ENCODE measurements around the gene C4orf50. TPM values are rescaled to one million over a fixed set of nuclear protein-coding genes. Genes with fewer than 3 reads are reported as not detected.
"Not testable (repeated sequence)": the region's sequence is repeated elsewhere in the genome, so short reads cannot be mapped to it uniquely, and the experiment has no call there.

The C4orf50 gene
- total RNA-seq, 1 experiment from 2014 or later: not detected

DNA sequence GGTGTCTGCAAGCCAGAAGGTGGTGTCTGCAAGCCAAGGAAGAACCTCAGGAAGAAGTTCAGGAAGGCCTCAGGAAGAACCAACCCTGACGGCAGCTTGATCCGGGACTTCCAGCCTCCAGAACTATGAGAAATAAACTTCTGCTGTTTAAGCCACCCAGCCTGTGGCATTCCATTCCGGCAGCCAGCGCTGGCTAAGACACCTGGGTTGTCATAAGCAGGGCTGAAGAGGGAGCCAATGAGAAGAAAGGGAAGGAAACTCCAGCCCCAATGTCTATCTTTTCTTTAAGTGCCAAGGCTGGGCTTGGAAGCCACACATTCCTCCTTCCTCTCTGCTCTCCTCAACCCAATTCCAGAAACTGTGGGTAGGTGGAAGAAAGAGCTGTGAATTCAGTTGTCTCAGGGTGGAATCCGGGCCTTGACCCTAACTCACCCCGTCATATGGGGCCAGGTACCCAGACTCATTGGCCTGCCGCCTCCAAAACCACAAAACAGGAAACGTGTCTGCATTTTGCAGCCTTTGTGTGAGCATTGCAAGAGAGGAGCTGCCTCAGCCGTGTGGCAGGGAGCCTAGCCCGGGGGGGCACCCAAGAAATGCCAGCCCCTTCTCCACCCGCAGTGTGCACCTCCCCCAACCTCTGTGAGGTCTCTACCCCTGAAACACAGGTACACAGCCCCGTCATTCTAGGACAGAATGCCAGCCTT, 152.2 kb downstream of the C4orf50 start:
- DNase-seq (ENCODE audit: low read depth): no peak

DNA sequence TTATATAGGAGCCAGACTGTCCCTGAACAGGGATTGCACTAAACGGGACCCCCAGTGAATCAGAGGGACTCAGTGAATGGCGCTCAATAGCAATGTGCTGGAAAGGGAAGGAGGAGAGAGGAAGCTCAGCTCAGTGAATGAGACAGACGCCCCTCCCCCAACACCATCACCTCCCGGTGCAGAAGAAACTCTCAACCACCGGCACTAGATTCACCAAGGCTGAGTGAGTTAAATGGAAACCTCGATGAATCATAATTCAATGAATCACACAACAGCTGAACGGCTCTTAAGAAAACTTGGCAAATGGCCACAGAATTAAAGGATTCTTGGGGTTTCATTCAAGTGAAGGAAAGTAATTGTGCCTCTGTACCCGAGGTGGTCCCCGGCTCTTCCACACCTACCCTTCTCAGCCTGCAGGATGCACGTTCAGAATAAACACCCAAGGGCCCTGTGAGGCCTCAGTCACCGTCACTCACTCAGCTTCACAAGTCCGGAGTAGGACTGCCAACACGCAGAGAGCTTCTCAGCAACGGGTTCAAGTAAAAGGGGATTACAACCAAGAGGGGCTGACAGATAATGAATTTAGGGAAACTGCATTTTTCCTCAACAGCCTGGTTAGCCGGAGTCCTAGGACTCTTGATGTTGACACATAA, 154.6 kb downstream of the C4orf50 start:
- DNase-seq (ENCODE audit: low read depth): peak; percentile 98

DNA sequence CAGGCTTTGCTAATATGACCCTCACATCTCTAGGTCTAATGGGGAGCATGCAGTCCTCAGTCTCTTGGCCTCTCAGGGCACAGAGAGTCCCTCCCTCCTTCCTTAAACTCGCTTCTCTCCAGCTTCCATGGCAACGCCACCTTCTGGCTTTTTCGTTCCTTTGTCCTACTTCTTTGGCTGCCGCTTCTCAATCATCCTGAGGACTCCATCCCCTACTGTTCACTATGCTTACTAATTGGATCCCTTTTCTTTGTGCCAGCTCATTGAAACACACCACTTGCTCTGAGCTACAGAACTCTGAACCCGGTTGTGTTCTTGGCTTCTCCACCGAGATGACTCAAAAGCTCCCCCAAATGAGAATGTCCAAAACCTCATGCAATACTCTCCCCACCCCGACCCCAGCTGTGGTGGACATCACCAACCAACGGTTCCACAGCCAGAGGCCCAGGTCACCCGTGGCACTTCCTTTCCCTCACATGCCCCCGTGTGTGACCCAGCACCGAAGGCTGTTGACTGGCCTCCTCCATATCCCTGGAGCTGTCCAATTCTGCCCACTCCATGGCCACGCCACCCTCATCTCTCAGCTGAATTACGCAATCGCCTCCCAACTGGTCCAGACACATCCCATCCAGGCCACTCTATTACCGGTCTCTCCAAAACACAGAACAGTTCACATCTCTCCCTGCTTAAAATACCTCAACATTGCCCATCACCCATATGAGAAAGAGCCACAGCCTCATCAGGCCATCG, 160.0 kb downstream of the C4orf50 start:
- no peak for DNase-seq (ENCODE audit: low read depth)

DNA sequence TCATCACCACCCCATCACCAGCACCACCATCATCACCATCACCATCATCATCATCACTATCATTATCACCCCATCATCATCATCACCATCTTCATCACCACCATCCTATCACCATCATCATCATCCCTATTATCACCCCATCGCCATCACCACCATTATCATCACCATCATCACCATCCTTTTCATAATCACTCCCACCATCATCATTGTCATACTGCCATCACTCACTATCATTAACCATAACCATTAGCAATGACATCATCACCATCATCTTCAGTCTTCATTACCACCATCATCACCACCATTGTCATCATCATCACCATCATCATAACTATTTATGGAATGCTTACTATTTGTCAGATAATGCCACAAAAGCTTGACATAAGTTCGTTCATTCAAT, 161.0 kb downstream of the C4orf50 start:
- no peak for DNase-seq (ENCODE audit: low read depth)

DNA sequence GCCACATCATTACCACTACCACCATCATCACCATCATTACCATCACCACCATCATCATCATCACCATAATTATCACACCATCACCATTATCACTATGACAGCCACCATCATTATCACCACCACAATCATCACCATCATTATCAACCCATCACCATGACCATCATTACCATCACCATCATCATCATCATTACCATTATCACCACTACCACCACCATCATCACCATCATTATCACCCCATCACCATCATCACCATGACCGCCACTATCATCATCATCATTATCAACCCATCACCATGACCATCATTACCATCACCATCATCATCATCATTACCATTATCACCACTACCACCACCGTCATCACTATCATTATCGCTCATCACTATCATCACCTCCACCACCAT, 161.9 kb downstream of the C4orf50 start:
- DNase-seq (ENCODE audit: low read depth): not testable (repeated sequence)

DNA sequence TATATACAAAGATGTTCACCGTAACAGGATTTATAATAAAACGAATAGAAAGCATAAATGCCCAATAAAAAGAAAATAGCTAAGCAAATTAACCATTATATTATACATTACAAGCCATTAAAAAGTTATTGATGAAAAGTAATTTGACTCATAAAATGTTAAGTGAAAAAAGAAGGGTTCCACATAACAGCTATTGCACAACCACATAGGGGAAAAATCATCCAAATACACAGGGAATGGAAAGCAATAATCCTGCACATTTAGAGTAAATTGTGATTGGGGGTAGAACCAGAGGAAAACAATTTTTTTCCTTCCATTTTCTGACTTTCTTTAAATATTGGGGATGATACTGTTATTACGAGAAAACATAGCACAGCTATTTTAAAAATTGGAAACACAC, 163.3 kb downstream of the C4orf50 start:
- DNase-seq (ENCODE audit: low read depth): no peak

DNA sequence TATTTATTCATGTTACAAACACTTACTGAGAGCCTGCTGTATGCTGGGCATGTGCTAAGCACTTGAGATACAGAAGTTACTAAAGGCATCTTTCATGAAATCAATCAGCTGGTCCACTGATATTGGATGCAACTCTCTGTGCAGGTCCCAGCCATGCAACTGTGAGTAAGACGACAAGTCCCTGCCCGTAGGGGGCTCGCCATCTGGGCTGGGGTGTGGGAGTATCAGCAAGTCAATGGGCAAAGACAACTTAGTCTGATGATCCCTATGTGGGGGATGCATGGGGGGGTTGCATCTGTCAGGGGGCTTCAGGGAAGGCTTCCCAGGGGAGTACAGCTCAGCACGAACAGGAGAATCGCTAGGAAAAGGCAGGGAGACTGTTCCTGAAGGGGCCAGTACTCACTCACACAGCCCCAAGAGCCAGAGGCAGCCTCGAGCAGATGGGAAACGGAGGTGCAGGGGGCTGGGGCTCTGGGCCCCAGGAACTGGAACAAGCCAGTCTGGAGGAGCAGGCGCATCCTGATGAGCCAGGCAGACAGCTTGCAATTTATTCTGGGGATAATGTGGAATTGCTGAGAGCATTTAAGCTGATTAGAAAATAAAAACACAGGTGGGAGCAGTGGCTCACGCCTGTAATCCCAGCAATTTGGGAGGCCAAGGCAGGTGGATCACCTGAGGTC, 165.6 kb downstream of the C4orf50 start:
- DNase-seq (ENCODE audit: low read depth): no peak

DNA sequence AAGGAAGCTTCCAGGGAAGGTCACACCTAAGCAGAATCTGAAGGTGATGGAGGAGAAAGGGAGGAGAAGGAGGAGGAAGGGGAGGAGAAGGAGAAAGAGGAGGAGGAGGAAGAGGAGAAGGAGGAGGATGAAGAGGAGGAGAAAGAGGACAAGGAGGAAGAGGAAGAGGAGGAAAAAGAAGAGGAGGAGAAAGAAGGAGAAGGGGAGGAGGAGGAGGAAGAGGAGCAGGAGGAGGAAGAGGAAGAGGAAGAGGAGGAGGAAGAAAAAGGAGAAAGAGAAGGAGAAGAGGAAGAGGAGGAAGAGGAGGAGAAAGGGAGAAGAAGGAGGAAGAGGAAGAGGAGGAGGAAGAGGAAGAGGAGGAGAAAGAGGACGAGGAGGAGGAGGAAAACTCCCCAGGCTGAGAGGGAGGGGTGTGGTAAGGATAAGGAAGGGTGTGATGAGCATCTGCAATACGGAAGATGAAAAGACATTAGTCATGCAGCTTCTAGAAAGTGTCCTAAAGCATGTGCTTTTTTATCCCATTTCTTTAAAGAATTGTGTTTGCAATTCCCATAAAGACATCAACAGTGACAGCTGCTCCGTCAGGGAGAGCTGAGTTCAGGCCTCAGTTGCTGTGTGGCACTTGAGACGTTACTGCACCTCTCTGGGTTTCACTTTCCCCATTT, 166.5 kb downstream of the C4orf50 start:
- no peak for DNase-seq (ENCODE audit: low read depth)

Other genes starting within 250 kb of the C4orf50 start
- gene CRMP1, start 125.3 kb downstream of the C4orf50 start, total RNA-seq (2014; rRNA removed): 5.7 and 7.3 TPM in 2 replicates
- not detected in 2 replicates for gene JAKMIP1, start 182.1 kb upstream of the C4orf50 start, total RNA-seq (2014; rRNA removed)